Measurements from ENCODE around the gene SCN10A. TPM values are rescaled to one million over a fixed set of nuclear protein-coding genes. Genes with fewer than 3 reads are reported as not detected.

The SCN10A gene
- total and polyA plus RNA-seq, 2 experiments from 2014 or later: 0.03 TPM; not detected in 1

- no peak for TF ChIP-seq CREB1 (CRISPR knock-in tag; IDR thresholded peaks at IDR 0.05; ENCODE audit: low read depth)
- no peak for TF ChIP-seq NANOG (IDR thresholded peaks at IDR 0.05; ENCODE audit: borderline replicate concordance)
These were observed 58.3 kb downstream of the SCN10A start (continued) for GRCh38 chr3:38757721-38758120.

GRCh38 chr3:38756892-38757291 is 59.1 kb downstream of the SCN10A start:
- Histone ChIP-seq H3K27me3 (ENCODE audit: insufficient read depth) (no peaks in the 10 kb centered on the region), H2AFZ (no peak overlapping the region)

More at GRCh38 chr3:38756892-38757291, 59.1 kb downstream of the SCN10A start:
- H4K20me1 ChIP-seq (replicated peaks; ENCODE audit: insufficient read depth): no peaks in the 10 kb centered on the region
- H3K9me2 ChIP-seq (ENCODE audit: insufficient read depth): no peaks in the 10 kb centered on the region
- Mint-ChIP-seq H3K36me3 (ENCODE audit: low read depth) (no peaks in the 10 kb centered on the region), H3K4me1 (no peaks in the 10 kb centered on the region), H3K27ac (no peak overlapping the region), H3K27me3 (ENCODE audit: insufficient read depth, low read depth, poor library complexity) (peaks cover 9% of the 10 kb centered on the region), H3K9me3 (peaks cover 3% of the 10 kb centered on the region; the same call in 1 of the 3 replicates), H3K4me3 (no peak overlapping the region)
- no peaks in the 10 kb centered on the region for H3K79me2 ChIP-seq (replicated peaks; ENCODE audit: insufficient read depth)
- H3K4me3 ChIP-seq: no peak overlapping the region
- no peak overlapping the region for H3K4me2 ChIP-seq
- no peaks in the 10 kb centered on the region for H3F3A ChIP-seq (replicated peaks; ENCODE audit: low read depth)
- no peaks in the 10 kb centered on the region for H3K36me3 ChIP-seq (ENCODE audit: insufficient read depth)
- ATAC-seq (no peak), DNase-seq (ENCODE audit: low spot score) (no peak)
- H3K4me1 ChIP-seq (ENCODE audit: insufficient read depth): no peaks in the 10 kb centered on the region
- TF ChIP-seq NANOG (IDR thresholded peaks at IDR 0.05; ENCODE audit: borderline replicate concordance) (no peak), ZNF462 (CRISPR knock-in tag; IDR thresholded peaks at IDR 0.05) (no peak), ZNF114 (CRISPR knock-in tag; IDR thresholded peaks at IDR 0.05) (no peak), ETS1 (IDR thresholded peaks at IDR 0.05) (no peak), CTCF (conservative IDR thresholded peaks at IDR 0.05; ENCODE audit: low read depth in 2 of 2) (no peak), EZH2phosphoT487 (IDR thresholded peaks at IDR 0.05; ENCODE audit: unreplicated experiment) (no peak), REST (IDR thresholded peaks at IDR 0.05; ENCODE audit: unreplicated experiment) (no peak), STAT1 (IDR thresholded peaks at IDR 0.05; ENCODE audit: unreplicated experiment) (no peak), EZH2 (IDR thresholded peaks at IDR 0.05; ENCODE audit: low read depth, unreplicated experiment) (no peak), POLR2AphosphoS5 (IDR thresholded peaks at IDR 0.05; ENCODE audit: low read depth) (no peak), CREB1 (CRISPR knock-in tag; IDR thresholded peaks at IDR 0.05; ENCODE audit: low read depth) (no peak), ZNF331 (CRISPR knock-in tag; IDR thresholded peaks at IDR 0.05; ENCODE audit: low read depth) (no peak), JUNB (IDR thresholded peaks at IDR 0.05; ENCODE audit: unreplicated experiment) (no peak)
- no peak overlapping the region for H3K27ac ChIP-seq (ENCODE audit: low read depth)
